DMS153 (cell line): ENCODE results near the gene RNF13.
"Not testable (repeated sequence)": the region's sequence is repeated elsewhere in the genome, so short reads cannot be mapped to it uniquely, and the experiment has no call there.

ENCODE experiments used
- DNase-seq: peaks from one replicate; lab custom pipeline; 2025; lab: John Stamatoyannopoulos, UW

Gene RNF13

GRCh38 chr3:149900322-149900721 lies 87.3 kb downstream of the RNF13 start:
- no peak for DNase-seq

DNA sequence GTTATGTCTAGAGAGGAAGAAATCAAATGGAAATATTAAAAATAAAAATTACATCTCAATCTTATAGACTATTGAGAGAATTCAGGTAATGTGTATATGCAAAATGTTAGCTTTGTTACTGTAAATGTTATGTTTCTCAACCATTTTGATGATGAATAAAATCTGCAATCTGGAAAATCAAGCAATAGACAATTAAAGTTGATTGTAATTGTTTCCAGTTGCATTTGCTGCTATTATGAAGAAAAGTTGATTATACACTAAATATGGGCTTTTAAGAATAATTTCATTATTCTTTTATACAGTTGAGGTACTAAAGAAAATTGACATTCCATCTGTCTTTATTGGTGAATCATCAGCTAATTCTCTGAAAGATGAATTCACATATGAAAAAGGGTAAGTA lies 88.8 kb downstream of the RNF13 start:
- no peak for DNase-seq

- DNase-seq: no peak
Measured at GRCh38 chr3:149902498-149903139, 89.6 kb downstream of the RNF13 start.

GRCh38 chr3:149906036-149906435 lies 93.0 kb downstream of the RNF13 start:
- DNase-seq: no peak

DNA sequence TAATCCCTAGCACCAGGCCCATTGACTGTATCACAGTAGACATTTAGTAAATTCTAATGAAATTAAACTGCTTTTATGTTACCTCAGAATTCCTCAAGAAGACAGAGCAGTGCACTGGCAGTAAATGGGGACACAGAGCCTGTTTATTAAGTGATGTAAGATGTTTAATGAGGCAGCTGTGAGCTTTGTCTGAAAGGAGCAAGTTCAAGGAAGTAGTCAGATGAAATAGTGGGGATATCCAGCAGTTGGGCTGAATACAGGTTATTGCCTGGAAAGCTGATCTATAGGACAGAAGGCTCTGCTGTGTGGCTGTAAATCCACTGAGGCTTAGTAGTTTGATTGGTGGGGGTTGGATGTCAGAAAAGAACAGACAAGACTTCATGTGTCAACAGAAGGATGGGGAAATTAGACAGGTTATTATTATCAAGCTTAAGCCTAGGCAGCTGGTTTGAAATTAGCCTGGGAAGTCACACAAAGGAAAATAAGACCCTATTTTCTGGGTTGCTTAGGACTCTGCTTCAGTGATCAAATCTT lies 95.5 kb downstream of the RNF13 start:
- DNase-seq: peak; percentile 59

GRCh38 chr3:149909923-149910322 lies 96.9 kb downstream of the RNF13 start:
- DNase-seq: no peak

- DNase-seq: no peak
Measured at GRCh38 chr3:149917124-149917667, 104.2 kb downstream of the RNF13 start.

- no peak for DNase-seq
Measured at GRCh38 chr3:149919509-149919908, 106.5 kb downstream of the RNF13 start.

GRCh38 chr3:149920119-149920518 lies 107.1 kb downstream of the RNF13 start:
- DNase-seq: no peak

GRCh38 chr3:149933008-149933407 lies 120.0 kb downstream of the RNF13 start:
- no peak for DNase-seq

GRCh38 chr3:149933858-149934257 lies 120.8 kb downstream of the RNF13 start:
- DNase-seq: no peak

GRCh38 chr3:149934524-149934923 lies 121.5 kb downstream of the RNF13 start:
- DNase-seq: no peak

- peak; percentile 10 for DNase-seq
Measured at GRCh38 chr3:149936812-149937230, 123.8 kb downstream of the RNF13 start.

DNA sequence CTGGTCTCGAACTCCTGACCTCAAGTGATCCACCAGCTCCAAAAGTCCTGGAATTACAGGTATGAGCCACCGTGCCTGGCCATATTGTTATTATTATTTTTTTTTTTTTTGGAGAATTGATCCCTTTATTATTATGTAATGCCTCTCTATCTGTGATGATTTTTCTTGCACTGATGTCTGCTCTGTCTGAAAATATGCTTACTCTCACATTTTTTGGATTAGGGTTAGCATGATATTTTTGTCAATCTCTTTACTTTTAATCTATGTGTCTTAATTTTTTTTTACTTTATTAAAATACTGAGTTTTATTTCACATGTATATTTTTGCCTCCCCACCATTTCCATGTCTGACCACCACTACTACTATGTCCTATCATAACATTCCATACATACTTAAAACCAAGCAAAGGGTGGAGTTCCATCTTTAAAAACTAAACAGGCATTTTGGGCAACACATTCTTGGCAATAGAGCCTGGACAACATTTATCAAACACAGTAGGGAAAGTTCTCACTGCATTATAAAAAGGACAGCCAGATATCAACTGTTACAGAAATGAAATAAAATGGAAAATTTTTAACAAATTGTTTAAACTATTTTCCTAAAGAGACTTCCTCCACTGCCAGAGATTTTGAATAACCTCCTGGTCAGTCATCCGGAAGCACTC lies 125.5 kb downstream of the RNF13 start:
- DNase-seq: not testable (repeated sequence)

DNA sequence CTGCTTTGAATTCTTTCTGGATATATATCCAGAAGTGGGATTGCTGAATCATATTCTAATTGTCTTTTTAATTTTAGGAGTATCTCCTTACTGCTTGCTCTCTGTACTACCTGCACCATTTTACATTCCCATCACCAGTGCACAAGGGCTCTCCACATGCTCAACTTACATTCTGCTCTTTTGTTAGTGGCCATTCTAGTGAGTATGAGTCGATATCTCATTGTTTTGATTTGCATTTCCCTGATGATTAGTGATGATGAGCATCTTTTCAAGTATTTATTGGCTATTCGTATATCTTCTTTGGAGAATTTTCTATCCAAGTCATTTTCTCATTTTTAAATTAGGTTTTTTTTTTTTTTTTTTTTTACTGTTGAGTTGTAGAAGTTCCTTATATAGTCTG lies 128.2 kb downstream of the RNF13 start:
- DNase-seq: no peak

DNA sequence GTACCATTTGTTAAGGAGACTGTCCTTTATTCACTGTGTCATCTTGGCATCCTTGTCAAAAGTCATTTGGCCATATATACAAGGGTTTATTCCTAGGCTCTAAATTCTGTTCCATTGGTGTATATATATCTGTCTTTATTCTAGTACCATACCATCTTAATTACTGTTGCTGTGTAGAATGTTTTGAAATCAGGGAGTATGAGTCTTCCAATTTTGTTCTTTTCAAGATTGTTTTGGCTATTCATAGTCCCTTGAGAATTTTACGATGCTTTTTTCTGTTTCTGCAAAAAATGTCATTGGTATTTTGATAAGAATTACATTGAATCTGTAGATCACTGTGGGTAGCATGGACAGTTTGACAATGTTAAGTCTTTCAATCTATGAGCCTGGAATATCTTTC lies 128.9 kb downstream of the RNF13 start:
- DNase-seq: no peak

- no peak for DNase-seq
Measured at GRCh38 chr3:149942409-149942808, 129.4 kb downstream of the RNF13 start.

DNA sequence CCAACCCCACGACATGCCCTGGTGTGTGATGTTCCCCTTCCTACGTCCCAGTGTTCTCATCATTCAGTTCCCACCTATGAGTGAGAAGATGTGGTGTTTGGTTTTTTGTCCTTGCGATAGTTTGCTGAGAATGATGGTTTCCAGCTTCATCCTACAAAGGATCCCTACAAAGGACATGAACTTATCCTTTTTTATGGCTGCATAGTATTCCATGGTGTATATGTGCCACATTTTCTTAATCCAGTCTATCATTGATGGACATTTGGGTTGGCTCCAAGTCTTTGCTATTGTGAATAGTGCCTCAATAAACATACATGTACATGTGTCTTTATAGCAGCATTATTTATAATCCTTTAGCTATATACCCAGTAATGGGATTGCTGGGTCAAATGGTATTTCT lies 131.0 kb downstream of the RNF13 start:
- DNase-seq: not testable (repeated sequence)

- no peak for DNase-seq
Measured at GRCh38 chr3:149947231-149947630, 134.2 kb downstream of the RNF13 start.

GRCh38 chr3:149949181-149949580 lies 136.2 kb downstream of the RNF13 start:
- DNase-seq: no peak

DNA sequence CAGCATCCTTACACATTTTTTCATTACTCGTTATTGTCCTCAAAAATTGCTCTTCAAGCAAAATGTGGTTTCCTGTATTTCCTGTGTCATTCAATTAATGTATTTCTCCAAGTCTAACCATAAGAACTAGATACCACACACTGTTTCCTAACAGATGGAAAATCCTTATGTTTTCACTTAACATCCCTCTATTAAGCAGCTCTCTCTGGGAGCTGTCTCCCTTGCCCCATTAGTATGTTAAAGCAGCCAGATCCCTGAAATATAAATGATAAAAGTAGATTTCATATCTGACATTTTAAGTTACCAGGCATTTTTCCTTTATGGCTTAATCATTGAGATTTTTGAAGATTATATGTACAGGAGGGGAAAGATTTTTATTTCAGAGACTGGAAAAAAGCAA lies 141.8 kb downstream of the RNF13 start:
- no peak for DNase-seq

GRCh38 chr3:149955449-149955848 lies 142.4 kb downstream of the RNF13 start:
- no peak for DNase-seq

GRCh38 chr3:149957361-149958125 lies 144.5 kb downstream of the RNF13 start:
- no peak for DNase-seq
